Measurements from ENCODE around the gene OPTC. TPM values are rescaled to one million over a fixed set of nuclear protein-coding genes. Genes with fewer than 3 reads are reported as not detected.

The OPTC gene
- polyA plus RNA-seq, 4 donors = not detected

DNA sequence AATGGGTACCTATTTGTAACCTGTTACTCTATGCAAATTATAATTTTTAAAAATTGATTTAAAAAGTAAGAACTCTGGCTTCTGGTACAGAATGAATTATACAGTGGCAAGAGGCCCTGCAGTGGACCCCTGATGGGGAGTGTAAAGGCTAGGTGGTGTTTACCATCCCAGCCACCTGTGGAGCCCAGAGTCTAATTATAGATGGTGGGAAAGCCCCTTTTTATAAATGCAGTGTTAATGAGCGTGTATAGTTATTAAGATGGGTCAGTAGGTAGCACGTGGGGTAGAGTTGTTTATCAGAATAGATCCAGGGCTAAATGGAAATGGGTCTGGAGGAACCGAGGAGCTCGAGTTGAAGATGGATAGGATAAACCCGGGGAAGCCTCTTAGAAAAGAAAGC lies 32.2 kb upstream of the OPTC start:
- FAIRE-seq (no peak), DNase-seq (no peak)
- H3K27me3 ChIP-seq (ENCODE audit: control insufficient read depth in 3 of 3, insufficient read depth in 3 of 3, low read length in 3 of 3) = no peaks in the 10 kb centered on the region
- WGBS, 3 donors = 45 to 63% (median 56%) methylated on average over 5 of the region's 5 CpGs
- no peak overlapping the region for H3K4me3 ChIP-seq (ENCODE audit: low read depth in 1 of 3, low read length in 3 of 3)
- no peak overlapping the region for H3K27ac ChIP-seq (ENCODE audit: low read depth in 1 of 3, low read length in 2 of 3)
- H3K9me3 ChIP-seq (ENCODE audit: control insufficient read depth in 2 of 2, insufficient read depth in 1 of 2, low read depth in 1 of 2, low read length in 1 of 2) = no peaks in the 10 kb centered on the region
- H3K4me1 ChIP-seq (ENCODE audit: control insufficient read depth in 3 of 3, insufficient read depth in 2 of 3, low read depth in 1 of 3, low read length in 2 of 3) = peaks cover 0 to 12% (median 0%) of the 10 kb centered on the region in 3 donors
- H3K36me3 ChIP-seq (ENCODE audit: control insufficient read depth in 3 of 3, insufficient read depth in 2 of 3, low read depth in 1 of 3, low read length in 3 of 3) = no peaks in the 10 kb centered on the region

DNA sequence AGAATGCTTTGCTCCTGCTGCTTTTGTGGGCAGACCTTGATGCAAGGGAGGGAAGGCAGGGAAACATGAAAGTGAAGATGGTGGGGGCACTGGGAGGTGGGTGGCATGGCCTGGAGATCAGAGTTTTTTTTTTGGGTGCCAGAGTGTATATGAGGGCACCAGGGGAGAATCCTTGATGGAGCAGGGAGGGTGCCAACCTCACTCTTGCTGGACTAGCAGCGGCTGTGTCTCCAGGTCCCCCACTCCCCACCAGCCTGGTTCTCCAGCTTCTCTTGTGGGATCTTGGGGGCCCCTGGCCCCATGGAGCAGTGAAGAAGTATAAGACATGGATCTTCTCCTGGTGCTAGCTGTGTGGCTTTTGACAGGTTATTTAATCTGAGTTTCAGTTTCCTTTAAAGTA lies 31.8 kb upstream of the OPTC start:
- 80 to 100% (median 100%) methylated on average over 1 of the region's 1 CpG for WGBS, 3 donors
- Histone ChIP-seq H3K9me3 (ENCODE audit: control insufficient read depth in 2 of 2, insufficient read depth in 1 of 2, low read depth in 1 of 2, low read length in 1 of 2) (no peaks in the 10 kb centered on the region), H3K4me3 (ENCODE audit: low read depth in 1 of 3, low read length in 3 of 3) (no peak overlapping the region), H3K27ac (ENCODE audit: low read depth in 1 of 3, low read length in 2 of 3) (no peak overlapping the region), H3K36me3 (ENCODE audit: control insufficient read depth in 3 of 3, insufficient read depth in 2 of 3, low read depth in 1 of 3, low read length in 3 of 3) (no peaks in the 10 kb centered on the region), H3K4me1 (ENCODE audit: control insufficient read depth in 3 of 3, insufficient read depth in 2 of 3, low read depth in 1 of 3, low read length in 2 of 3) (peaks cover 0 to 13% (median 0%) of the 10 kb centered on the region in 3 donors), H3K27me3 (ENCODE audit: control insufficient read depth in 3 of 3, insufficient read depth in 3 of 3, low read length in 3 of 3) (no peaks in the 10 kb centered on the region)
- DNase-seq (no peak), FAIRE-seq (no peak)

DNA sequence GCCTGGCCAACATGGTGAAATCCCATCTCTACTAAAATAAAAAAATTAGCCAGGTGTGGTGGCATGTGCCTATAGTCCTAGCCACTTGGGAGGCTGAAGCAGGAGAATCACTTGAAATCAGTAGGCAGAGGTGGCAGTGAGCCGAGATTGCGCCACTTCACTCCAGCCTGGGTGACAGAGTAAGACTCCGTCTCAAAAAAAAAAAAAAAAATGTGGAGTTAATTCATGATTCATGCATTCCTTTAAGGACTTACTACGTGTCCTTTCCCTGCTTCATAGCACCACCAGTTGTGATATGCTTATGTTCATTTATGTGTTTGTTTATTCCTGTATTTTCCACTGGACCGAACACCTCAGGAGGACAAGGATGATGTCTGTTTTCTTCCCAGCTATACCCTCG lies 31.1 kb upstream of the OPTC start:
- FAIRE-seq (no peak), DNase-seq (no peak)
- Histone ChIP-seq H3K36me3 (ENCODE audit: control insufficient read depth in 3 of 3, insufficient read depth in 2 of 3, low read depth in 1 of 3, low read length in 3 of 3) (no peaks in the 10 kb centered on the region), H3K9me3 (ENCODE audit: control insufficient read depth in 2 of 2, insufficient read depth in 1 of 2, low read depth in 1 of 2, low read length in 1 of 2) (no peaks in the 10 kb centered on the region), H3K4me3 (ENCODE audit: low read depth in 1 of 3, low read length in 3 of 3) (no peak overlapping the region), H3K27ac (ENCODE audit: low read depth in 1 of 3, low read length in 2 of 3) (peak overlapping the region in 1 of 3 donors; percentile 57), H3K27me3 (ENCODE audit: control insufficient read depth in 3 of 3, insufficient read depth in 3 of 3, low read length in 3 of 3) (no peaks in the 10 kb centered on the region), H3K4me1 (ENCODE audit: control insufficient read depth in 3 of 3, insufficient read depth in 2 of 3, low read depth in 1 of 3, low read length in 2 of 3) (peaks cover 0 to 13% (median 0%) of the 10 kb centered on the region in 3 donors)
- WGBS, 3 donors = 82 to 89% (median 87%) methylated on average over 6 of the region's 6 CpGs

DNA sequence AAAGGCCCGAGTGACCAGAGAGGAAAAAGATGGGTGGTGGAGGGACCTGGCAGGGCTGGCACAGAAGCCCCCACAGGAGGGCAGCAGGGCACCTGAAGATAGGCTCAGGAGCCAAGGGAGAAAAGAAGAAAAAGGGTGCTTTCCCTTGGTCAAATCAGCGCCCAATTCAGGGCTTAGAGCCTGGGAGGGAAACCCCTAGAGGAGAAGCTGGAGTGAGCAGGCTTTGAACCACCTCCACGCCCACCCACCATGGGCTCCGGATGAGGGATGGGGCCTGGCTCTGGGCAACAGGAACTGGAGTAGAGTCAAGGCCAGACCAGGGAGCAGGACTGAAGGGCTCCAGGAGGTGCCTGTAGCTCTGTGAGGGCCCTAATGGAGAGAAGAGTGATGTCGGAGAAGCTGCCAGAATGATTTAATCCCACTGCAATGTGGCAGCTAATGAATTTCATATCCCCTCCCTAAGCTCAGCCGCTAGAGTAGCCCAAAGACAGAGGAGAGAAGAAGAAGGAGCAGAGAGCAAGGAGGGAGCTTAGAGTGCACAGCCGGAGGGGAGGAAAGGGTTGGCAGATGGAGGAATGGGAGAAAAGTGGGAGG lies 30.4 kb upstream of the OPTC start:
- DNase-seq (no peak), FAIRE-seq (no peak)
- H3K36me3 ChIP-seq (ENCODE audit: control insufficient read depth in 3 of 3, insufficient read depth in 2 of 3, low read depth in 1 of 3, low read length in 3 of 3) = no peaks in the 10 kb centered on the region
- peaks cover 0 to 15% (median 0%) of the 10 kb centered on the region in 3 donors for H3K4me1 ChIP-seq (ENCODE audit: control insufficient read depth in 3 of 3, insufficient read depth in 2 of 3, low read depth in 1 of 3, low read length in 2 of 3)
- H3K9me3 ChIP-seq (ENCODE audit: control insufficient read depth in 2 of 2, insufficient read depth in 1 of 2, low read depth in 1 of 2, low read length in 1 of 2) = no peaks in the 10 kb centered on the region
- no peaks in the 10 kb centered on the region for H3K27me3 ChIP-seq (ENCODE audit: control insufficient read depth in 3 of 3, insufficient read depth in 3 of 3, low read length in 3 of 3)
- H3K27ac ChIP-seq (ENCODE audit: low read depth in 1 of 3, low read length in 2 of 3) = peak overlapping the region in 2 of 3 donors; percentile 6 to 57
- WGBS, 3 donors = 66 to 72% (median 68%) methylated on average over 7 of the region's 7 CpGs
- H3K4me3 ChIP-seq (ENCODE audit: low read depth in 1 of 3, low read length in 3 of 3) = no peak overlapping the region

DNA sequence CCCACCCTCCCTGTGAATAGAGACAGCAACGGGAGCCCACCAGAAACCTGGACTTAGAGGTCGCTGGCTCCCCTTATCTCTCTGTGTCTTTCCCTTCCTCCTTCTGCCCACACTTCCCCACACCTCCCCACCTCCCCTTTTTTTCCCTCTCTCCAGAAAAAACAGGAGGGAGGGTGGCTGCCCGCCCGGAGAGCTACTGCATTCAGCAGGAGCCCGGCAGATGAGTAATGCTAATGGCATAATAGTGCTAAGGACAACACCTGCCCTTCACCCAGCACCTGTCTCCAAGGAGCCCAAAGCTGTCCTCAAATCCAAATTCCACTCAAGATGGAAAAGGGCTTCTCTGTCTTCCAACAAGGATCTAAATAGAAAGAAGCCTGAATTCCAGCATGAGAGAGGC lies 29.7 kb upstream of the OPTC start:
- DNase-seq (no peak), FAIRE-seq (no peak)
- no peaks in the 10 kb centered on the region for H3K27me3 ChIP-seq (ENCODE audit: control insufficient read depth in 3 of 3, insufficient read depth in 3 of 3, low read length in 3 of 3)
- no peaks in the 10 kb centered on the region for H3K36me3 ChIP-seq (ENCODE audit: control insufficient read depth in 3 of 3, insufficient read depth in 2 of 3, low read depth in 1 of 3, low read length in 3 of 3)
- WGBS, 3 donors = 20 to 51% (median 41%) methylated on average over 5 of the region's 5 CpGs
- H3K27ac ChIP-seq (ENCODE audit: low read depth in 1 of 3, low read length in 2 of 3) = peak overlapping the region in 2 of 3 donors; percentile 6 to 57
- H3K4me3 ChIP-seq (ENCODE audit: low read depth in 1 of 3, low read length in 3 of 3) = no peak overlapping the region
- no peaks in the 10 kb centered on the region for H3K9me3 ChIP-seq (ENCODE audit: control insufficient read depth in 2 of 2, insufficient read depth in 1 of 2, low read depth in 1 of 2, low read length in 1 of 2)
- peaks cover 0 to 21% (median 0%) of the 10 kb centered on the region in 3 donors for H3K4me1 ChIP-seq (ENCODE audit: control insufficient read depth in 3 of 3, insufficient read depth in 2 of 3, low read depth in 1 of 3, low read length in 2 of 3)

DNA sequence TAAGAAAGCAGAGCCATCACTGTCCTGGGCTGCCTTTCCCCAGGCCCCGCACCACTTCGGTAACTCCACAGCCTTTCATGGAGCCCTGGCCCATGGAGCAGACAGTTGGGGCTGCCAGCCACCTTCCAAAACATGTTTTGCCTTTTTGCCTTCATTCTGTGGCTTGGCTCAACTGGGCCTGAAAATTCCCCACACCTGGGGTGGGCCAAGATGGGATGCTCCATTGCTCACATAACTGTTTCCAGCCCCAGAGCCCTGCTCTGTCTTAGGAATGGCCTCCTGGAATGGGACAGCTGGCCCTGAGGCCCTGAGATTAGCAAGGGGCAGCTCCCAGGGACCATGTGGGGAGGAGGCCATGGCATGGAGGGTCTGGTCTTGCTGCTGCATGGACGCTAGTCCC lies 29.2 kb upstream of the OPTC start:
- no peaks in the 10 kb centered on the region for H3K27me3 ChIP-seq (ENCODE audit: control insufficient read depth in 3 of 3, insufficient read depth in 3 of 3, low read length in 3 of 3)
- no peaks in the 10 kb centered on the region for H3K36me3 ChIP-seq (ENCODE audit: control insufficient read depth in 3 of 3, insufficient read depth in 2 of 3, low read depth in 1 of 3, low read length in 3 of 3)
- 92 to 100% (median 93%) methylated on average over 3 of the region's 3 CpGs for WGBS, 3 donors
- peak overlapping the region in 1 of 3 donors; percentile 53 for H3K27ac ChIP-seq (ENCODE audit: low read depth in 1 of 3, low read length in 2 of 3)
- no peak for DNase-seq
- peaks cover 0 to 23% (median 0%) of the 10 kb centered on the region in 3 donors for H3K4me1 ChIP-seq (ENCODE audit: control insufficient read depth in 3 of 3, insufficient read depth in 2 of 3, low read depth in 1 of 3, low read length in 2 of 3)
- FAIRE-seq = no peak
- H3K9me3 ChIP-seq (ENCODE audit: control insufficient read depth in 2 of 2, insufficient read depth in 1 of 2, low read depth in 1 of 2, low read length in 1 of 2) = no peaks in the 10 kb centered on the region
- H3K4me3 ChIP-seq (ENCODE audit: low read depth in 1 of 3, low read length in 3 of 3) = no peak overlapping the region

DNA sequence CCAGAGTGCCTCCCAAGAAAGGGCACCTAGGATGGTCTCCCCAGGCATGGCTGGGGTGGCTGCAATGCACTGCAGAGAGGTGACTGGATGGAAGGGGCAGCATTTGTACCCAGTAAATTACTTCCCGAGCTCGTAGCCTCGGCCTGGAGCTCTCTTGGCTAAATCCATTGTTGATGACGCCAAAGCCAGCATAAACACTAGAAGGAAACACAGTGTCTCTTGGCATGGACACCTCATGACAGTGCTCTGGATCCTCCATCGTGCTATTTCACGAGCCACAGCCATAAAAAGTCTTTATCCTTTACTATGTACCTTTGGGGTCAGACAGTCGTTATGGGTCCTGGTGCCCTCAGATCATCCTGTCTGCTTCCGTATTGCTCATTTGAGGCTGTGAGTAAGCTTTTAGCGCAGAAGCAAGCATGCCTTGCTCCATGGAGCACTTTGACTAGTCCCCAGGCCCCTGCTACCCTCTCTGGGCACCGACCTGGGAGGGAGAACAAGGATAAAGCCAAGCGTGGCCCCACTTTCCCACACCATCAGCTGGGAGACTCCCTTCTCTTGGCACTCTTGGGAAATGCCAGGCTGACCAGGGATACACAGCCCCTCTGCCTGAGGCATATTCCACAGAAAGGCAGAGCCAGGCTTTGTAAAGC lies 28.7 kb upstream of the OPTC start:
- H3K27me3 ChIP-seq (ENCODE audit: control insufficient read depth in 3 of 3, insufficient read depth in 3 of 3, low read length in 3 of 3) = no peaks in the 10 kb centered on the region
- no peaks in the 10 kb centered on the region for H3K36me3 ChIP-seq (ENCODE audit: control insufficient read depth in 3 of 3, insufficient read depth in 2 of 3, low read depth in 1 of 3, low read length in 3 of 3)
- FAIRE-seq = no peak
- H3K27ac ChIP-seq (ENCODE audit: low read depth in 1 of 3, low read length in 2 of 3) = peak overlapping the region in 1 of 3 donors; percentile 71
- WGBS, 3 donors = 78 to 89% (median 89%) methylated on average over 11 of the region's 11 CpGs
- DNase-seq = no peak
- no peaks in the 10 kb centered on the region for H3K9me3 ChIP-seq (ENCODE audit: control insufficient read depth in 2 of 2, insufficient read depth in 1 of 2, low read depth in 1 of 2, low read length in 1 of 2)
- H3K4me3 ChIP-seq (ENCODE audit: low read depth in 1 of 3, low read length in 3 of 3) = no peak overlapping the region
- H3K4me1 ChIP-seq (ENCODE audit: control insufficient read depth in 3 of 3, insufficient read depth in 2 of 3, low read depth in 1 of 3, low read length in 2 of 3) = peaks cover 0 to 23% (median 0%) of the 10 kb centered on the region in 3 donors

DNA sequence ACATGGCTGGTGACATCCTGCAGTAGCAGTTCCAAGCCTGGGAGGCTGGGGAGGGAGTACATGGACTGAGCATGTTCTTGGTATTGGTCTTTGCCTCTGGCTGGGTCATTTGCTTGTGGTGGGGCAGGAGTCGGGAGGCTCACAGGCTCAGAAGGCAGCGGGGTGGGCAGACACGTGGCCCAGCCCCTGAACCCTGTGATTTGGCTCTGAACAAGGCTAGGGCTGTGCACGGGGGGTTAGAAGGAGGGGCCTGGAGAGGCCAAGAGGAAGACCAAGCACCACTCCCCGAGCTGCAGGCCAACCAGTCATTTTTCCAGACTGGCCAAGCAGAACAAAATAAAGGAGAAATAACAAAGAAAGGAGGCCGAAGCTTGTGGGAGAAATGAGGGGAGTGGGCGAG lies 28.0 kb upstream of the OPTC start:
- H3K36me3 ChIP-seq (ENCODE audit: control insufficient read depth in 3 of 3, insufficient read depth in 2 of 3, low read depth in 1 of 3, low read length in 3 of 3) = no peaks in the 10 kb centered on the region
- no peaks in the 10 kb centered on the region for H3K27me3 ChIP-seq (ENCODE audit: control insufficient read depth in 3 of 3, insufficient read depth in 3 of 3, low read length in 3 of 3)
- no peaks in the 10 kb centered on the region for H3K9me3 ChIP-seq (ENCODE audit: control insufficient read depth in 2 of 2, insufficient read depth in 1 of 2, low read depth in 1 of 2, low read length in 1 of 2)
- peak overlapping the region in 1 of 3 donors; percentile 71 for H3K27ac ChIP-seq (ENCODE audit: low read depth in 1 of 3, low read length in 2 of 3)
- no peak overlapping the region for H3K4me3 ChIP-seq (ENCODE audit: low read depth in 1 of 3, low read length in 3 of 3)
- peaks cover 0 to 23% (median 0%) of the 10 kb centered on the region in 3 donors for H3K4me1 ChIP-seq (ENCODE audit: control insufficient read depth in 3 of 3, insufficient read depth in 2 of 3, low read depth in 1 of 3, low read length in 2 of 3)
- WGBS, 3 donors = 36 to 57% (median 54%) methylated on average over 7 of the region's 7 CpGs
- FAIRE-seq (no peak), DNase-seq (no peak)

All from small intestine (tissue), 7 donors.